Lower lobe of right lung (tissue), 2 donors: Measurements from ENCODE around the gene MAP2K6. TPM values are rescaled to one million over a fixed set of nuclear protein-coding genes. Genes with fewer than 3 reads are reported as not detected.

Source experiments
- ATAC-seq, 2 donors: fragments of 200-7000 bp; cut with Tn5 transposase; one replicate each; pipeline ENCODE4 v1.9.1; 2020 to 2022; ENCODE audit warnings: mild to moderate bottlenecking in 2 of 2, moderate library complexity in 2 of 2
- DNase-seq: peaks from one replicate; pipeline ENCODE4 v3.0.0-alpha.2; 2020
- H3K27ac ChIP-seq: fragments of 200-600 bp; one replicate; pipeline ENCODE4 v1.8.0; 2022
- H3K27me3 ChIP-seq: fragments of 200-600 bp; one replicate; pipeline ENCODE4 v1.8.0; 2022; ENCODE audit warnings: low read depth
- H3K36me3 ChIP-seq: fragments of 200-600 bp; one replicate; pipeline ENCODE4 v1.8.0; 2022; ENCODE audit warnings: mild to moderate bottlenecking
- H3K4me1 ChIP-seq: fragments of 200-600 bp; one replicate; pipeline ENCODE4 v1.8.0; 2022
- H3K4me3 ChIP-seq: fragments of 200-600 bp; one replicate; pipeline ENCODE4 v1.8.0; 2022; ENCODE audit warnings: mild to moderate bottlenecking
- H3K9me3 ChIP-seq: fragments of 200-600 bp; one replicate; pipeline ENCODE4 v1.8.0; 2022
- intact Hi-C: fragments of 100-400 bp; cut with DNase I; formaldehyde crosslinking; loops from one replicate; pipeline ENCODE4 v1.11.0; 2022
- total RNA-seq: library from RNA; stranded (reverse); fragmentation: NEBNext Ultra II Directional; extraction: Animal tissue kit (Norgen Biotek cat#: 25700); gene quantifications from one replicate; pipeline ENCODE4 v1.2.1, GENCODE V29; 2021
- TF ChIP-seq, protein P1 (sequence below): fragments of 200-600 bp; IDR thresholded peaks from one replicate; pipeline ENCODE4 v1.8.0; 2022; ENCODE audit warnings: antibody characterized with exemption, mild to moderate bottlenecking
- donor health status: DM: no; HTN: yes; CAD: no; lungs with severe emphysema.

The MAP2K6 gene
- total RNA-seq, 1 donor from 2014 or later: 6.3 TPM

DNA sequence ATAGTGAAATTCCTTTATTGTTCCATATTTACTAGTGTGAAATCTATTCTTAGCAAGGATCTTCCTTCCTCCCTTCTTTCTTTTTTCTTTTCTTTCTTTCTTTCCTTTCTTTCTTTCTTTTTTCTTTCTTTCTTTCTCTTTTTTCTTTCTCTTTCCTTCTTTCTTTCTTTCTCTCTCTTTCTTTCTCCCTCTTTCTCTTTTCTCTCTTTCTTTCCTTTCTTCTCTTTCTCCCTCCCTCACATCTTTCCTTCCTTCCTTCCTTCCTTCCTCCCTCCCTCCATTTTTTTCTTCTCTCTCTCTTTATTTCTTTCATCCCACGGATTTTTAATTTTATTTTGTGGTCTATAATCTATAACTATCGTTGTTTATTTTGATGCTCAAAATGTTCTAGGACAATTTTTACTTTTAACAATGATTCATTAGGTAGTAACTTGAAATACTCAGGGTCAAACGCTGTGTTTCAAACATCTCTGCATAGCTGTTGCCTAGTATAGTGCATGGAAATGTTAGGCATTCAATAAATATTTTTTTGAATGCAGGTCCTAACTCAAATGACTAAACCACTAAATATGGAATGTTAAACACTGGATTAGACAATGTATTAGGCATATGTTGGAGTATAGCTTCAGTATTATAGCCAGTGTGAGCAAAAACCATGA is 178.3 kb downstream of the MAP2K6 start:
- no peaks in the 10 kb centered on the region for H3K27me3 ChIP-seq
- H3K9me3 ChIP-seq: no peaks in the 10 kb centered on the region
- no peak for DNase-seq
- H3K36me3 ChIP-seq: no peaks in the 10 kb centered on the region
- H3K4me3 ChIP-seq: no peak overlapping the region
- intact Hi-C loops: no loop called here
- no peak for ATAC-seq
- no peaks in the 10 kb centered on the region for H3K4me1 ChIP-seq
- H3K27ac ChIP-seq: no peak overlapping the region
- TF ChIP-seq, protein P1, sequence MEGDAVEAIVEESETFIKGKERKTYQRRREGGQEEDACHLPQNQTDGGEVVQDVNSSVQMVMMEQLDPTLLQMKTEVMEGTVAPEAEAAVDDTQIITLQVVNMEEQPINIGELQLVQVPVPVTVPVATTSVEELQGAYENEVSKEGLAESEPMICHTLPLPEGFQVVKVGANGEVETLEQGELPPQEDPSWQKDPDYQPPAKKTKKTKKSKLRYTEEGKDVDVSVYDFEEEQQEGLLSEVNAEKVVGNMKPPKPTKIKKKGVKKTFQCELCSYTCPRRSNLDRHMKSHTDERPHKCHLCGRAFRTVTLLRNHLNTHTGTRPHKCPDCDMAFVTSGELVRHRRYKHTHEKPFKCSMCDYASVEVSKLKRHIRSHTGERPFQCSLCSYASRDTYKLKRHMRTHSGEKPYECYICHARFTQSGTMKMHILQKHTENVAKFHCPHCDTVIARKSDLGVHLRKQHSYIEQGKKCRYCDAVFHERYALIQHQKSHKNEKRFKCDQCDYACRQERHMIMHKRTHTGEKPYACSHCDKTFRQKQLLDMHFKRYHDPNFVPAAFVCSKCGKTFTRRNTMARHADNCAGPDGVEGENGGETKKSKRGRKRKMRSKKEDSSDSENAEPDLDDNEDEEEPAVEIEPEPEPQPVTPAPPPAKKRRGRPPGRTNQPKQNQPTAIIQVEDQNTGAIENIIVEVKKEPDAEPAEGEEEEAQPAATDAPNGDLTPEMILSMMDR: no peak

DNA sequence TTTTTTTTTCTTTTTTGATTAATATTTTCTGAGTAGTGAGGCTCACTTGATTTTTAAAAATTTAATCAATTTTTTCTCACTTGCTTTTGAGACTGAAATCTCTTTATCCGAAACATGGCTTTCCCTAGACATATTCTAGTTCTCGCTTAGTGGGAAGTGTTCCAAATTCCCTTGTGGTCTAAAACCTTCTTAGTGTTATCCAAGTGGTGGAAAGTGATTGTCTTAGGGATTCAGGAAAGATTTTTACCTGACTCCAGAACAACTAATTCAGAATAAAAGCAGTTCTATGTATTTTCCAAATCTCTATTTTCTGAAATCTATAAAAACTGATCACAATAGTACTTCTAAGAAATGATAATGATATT is 178.8 kb downstream of the MAP2K6 start:
- TF ChIP-seq, protein P1: no peak
- no peaks in the 10 kb centered on the region for H3K4me1 ChIP-seq
- no peak for ATAC-seq
- H3K27me3 ChIP-seq: no peaks in the 10 kb centered on the region
- no peaks in the 10 kb centered on the region for H3K36me3 ChIP-seq
- H3K27ac ChIP-seq: no peak overlapping the region
- H3K4me3 ChIP-seq: no peak overlapping the region
- DNase-seq: no peak
- no peaks in the 10 kb centered on the region for H3K9me3 ChIP-seq
- intact Hi-C loops: no loop called here

DNA sequence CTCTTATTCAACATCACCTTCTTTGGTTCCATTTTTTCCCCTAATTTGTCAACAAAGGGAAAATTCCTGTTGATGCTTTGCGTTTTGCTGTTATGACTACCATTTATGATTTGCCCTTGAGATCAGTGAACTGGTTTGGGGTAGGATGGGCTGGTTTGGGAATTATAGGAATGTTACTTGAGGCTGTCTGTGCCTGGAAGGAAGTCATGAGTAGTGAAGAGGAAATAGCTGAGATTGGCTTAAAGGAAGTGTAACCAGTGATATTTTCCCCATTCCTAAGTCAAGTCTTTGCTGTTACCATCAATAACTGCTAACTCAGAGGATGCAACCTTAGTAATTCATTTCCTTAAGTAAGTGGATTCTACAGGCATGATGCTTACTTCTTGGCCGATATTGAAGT is 179.2 kb downstream of the MAP2K6 start:
- ATAC-seq (no peak), DNase-seq (no peak)
- H3K4me1 ChIP-seq: no peaks in the 10 kb centered on the region
- no peaks in the 10 kb centered on the region for H3K27me3 ChIP-seq
- intact Hi-C loops: no loop called here
- H3K9me3 ChIP-seq: no peaks in the 10 kb centered on the region
- H3K36me3 ChIP-seq: no peaks in the 10 kb centered on the region
- no peak overlapping the region for H3K27ac ChIP-seq
- no peak overlapping the region for H3K4me3 ChIP-seq
- TF ChIP-seq, protein P1: no peak

- ATAC-seq (no peak), DNase-seq (no peak)
- Histone ChIP-seq H3K4me3 (no peak overlapping the region), H3K9me3 (no peaks in the 10 kb centered on the region), H3K4me1 (no peaks in the 10 kb centered on the region), H3K27ac (no peak overlapping the region), H3K36me3 (no peaks in the 10 kb centered on the region), H3K27me3 (no peaks in the 10 kb centered on the region)
- TF ChIP-seq, protein P1: no peak
- intact Hi-C loops: no loop called here
These were observed 180.1 kb downstream of the MAP2K6 start for GRCh38 chr17:69594641-69595040.

DNA sequence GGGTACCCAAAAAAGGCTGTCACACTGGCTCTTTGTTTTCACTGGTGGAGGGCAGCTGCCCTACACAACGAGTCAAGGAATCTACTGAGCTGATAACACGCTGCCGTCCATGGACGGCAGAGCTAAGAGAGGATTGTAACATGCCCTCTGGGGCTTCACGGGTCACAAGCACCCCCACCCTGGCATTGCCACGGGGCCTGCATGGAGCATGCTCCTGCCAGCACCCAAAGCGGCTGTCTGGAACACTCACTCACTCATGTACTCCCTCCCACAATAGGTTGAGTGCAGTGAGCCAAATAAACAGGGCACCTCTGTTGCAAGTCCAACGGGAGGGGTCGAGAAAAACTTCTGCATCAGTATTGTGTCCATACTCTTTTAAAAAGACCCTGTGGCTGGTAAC is 181.6 kb downstream of the MAP2K6 start:
- TF ChIP-seq, protein P1: no peak
- ATAC-seq (no peak), DNase-seq (no peak)
- Histone ChIP-seq H3K4me3 (no peak overlapping the region), H3K36me3 (no peaks in the 10 kb centered on the region), H3K27me3 (no peaks in the 10 kb centered on the region), H3K27ac (no peak overlapping the region), H3K9me3 (no peaks in the 10 kb centered on the region), H3K4me1 (no peaks in the 10 kb centered on the region)
- intact Hi-C loops: no loop called here
